ENCODE results near the gene SMARCB1.

DNA sequence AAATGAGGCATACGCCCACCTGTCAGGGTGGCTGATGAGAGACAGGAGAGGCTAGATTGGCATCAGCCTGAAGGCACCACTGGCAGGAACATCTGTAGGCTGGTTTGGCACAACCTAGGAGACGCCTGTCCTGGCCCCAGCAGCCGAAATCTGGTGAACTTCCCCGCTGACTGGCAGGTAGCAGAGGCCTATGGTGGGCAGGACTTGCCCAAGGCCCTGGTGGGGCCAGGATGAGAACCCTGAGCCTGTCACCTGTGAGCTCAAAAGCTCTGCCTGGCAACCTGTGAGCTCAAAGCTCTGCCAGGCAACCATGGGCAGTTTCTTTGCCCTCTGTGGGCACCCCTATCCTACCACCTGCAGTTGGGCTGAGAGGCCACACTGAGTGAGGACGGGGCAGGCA, 49.5 kb downstream of the SMARCB1 start:
- TF ChIP-seq, protein P1, sequence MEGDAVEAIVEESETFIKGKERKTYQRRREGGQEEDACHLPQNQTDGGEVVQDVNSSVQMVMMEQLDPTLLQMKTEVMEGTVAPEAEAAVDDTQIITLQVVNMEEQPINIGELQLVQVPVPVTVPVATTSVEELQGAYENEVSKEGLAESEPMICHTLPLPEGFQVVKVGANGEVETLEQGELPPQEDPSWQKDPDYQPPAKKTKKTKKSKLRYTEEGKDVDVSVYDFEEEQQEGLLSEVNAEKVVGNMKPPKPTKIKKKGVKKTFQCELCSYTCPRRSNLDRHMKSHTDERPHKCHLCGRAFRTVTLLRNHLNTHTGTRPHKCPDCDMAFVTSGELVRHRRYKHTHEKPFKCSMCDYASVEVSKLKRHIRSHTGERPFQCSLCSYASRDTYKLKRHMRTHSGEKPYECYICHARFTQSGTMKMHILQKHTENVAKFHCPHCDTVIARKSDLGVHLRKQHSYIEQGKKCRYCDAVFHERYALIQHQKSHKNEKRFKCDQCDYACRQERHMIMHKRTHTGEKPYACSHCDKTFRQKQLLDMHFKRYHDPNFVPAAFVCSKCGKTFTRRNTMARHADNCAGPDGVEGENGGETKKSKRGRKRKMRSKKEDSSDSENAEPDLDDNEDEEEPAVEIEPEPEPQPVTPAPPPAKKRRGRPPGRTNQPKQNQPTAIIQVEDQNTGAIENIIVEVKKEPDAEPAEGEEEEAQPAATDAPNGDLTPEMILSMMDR (conservative IDR thresholded peaks at IDR 0.05; ENCODE audit: low read depth, low read length): no peak
- no peak for TF ChIP-seq EZH2phosphoT487 (IDR thresholded peaks at IDR 0.05; ENCODE audit: borderline replicate concordance, low read length)

All from PC-3 (cell line).